Neuronal stem cell (in vitro differentiated cells): Measurements from ENCODE around the gene ADSS1.

Experiments
- DNase-seq: peaks from one replicate; pipeline ENCODE4 v3.0.0-alpha.2; 2013; ENCODE audit warnings: low spot score
- H2AFZ ChIP-seq: one replicate; pipeline ENCODE4 v1.6.1; 2013; ENCODE audit warnings: mild to moderate bottlenecking, low read length, inconsistent platforms
- H2AK5ac ChIP-seq: 2 replicates; pipeline ENCODE4 v1.6.1; 2013; ENCODE audit warnings: low read depth, mild to moderate bottlenecking, inconsistent platforms, low read length, moderate library complexity, mixed read lengths
- H2BK120ac ChIP-seq: 2 replicates; pipeline ENCODE4 v1.6.1; 2013; ENCODE audit warnings: low read depth, mild to moderate bottlenecking, inconsistent platforms, low read length, moderate library complexity, mixed read lengths
- H2BK12ac ChIP-seq: one replicate; pipeline ENCODE4 v1.6.1; 2013; ENCODE audit warnings: low read length, inconsistent platforms
- H2BK15ac ChIP-seq: 2 replicates; pipeline ENCODE4 v1.6.1; 2013; ENCODE audit warnings: mild to moderate bottlenecking, low read length, inconsistent platforms, mixed read lengths
- H2BK5ac ChIP-seq: one replicate; pipeline ENCODE4 v1.6.1; 2013; ENCODE audit warnings: inconsistent platforms, mild to moderate bottlenecking, low read length, moderate library complexity
- H3K14ac ChIP-seq: one replicate; pipeline ENCODE4 v1.6.1; 2013; ENCODE audit warnings: low read length, inconsistent platforms
- H3K18ac ChIP-seq: 2 replicates; pipeline ENCODE4 v1.6.1; 2013; ENCODE audit warnings: low read length, inconsistent platforms
- H3K23ac ChIP-seq: 2 replicates; pipeline ENCODE4 v1.6.1; 2013; ENCODE audit warnings: low read depth, mild to moderate bottlenecking, mixed read lengths, low read length, inconsistent platforms; ENCODE audit not compliant: poor library complexity
- H3K27ac ChIP-seq: replicated peaks from 3 replicates; pipeline ENCODE4 v1.5.1; 2013; ENCODE audit warnings: low read length, inconsistent platforms
- H3K27me3 ChIP-seq, 3 experiments: 2 replicates each; pipeline ENCODE4 v1.6.1; 2013; ENCODE audit warnings: low read length in 3 of 3, mild to moderate bottlenecking in 2 of 3, inconsistent platforms in 1 of 3, low read depth in 1 of 3, mixed read lengths in 1 of 3, moderate library complexity in 1 of 3; ENCODE audit not compliant: control insufficient read depth in 3 of 3, insufficient read depth in 3 of 3
- H3K36me3 ChIP-seq, 2 donors: replicated peaks in 1 of 2; 2 replicates each; pipeline ENCODE4 v1.6.1; 2013; ENCODE audit warnings: low read length in 2 of 2; ENCODE audit not compliant: control insufficient read depth in 2 of 2, insufficient read depth in 2 of 2
- H3K4ac ChIP-seq: 2 replicates; pipeline ENCODE4 v1.6.1; 2013; ENCODE audit warnings: inconsistent platforms, mild to moderate bottlenecking, low read length, moderate library complexity
- H3K4me1 ChIP-seq, 2 donors: 1 replicate in 1 of 2; 2 replicates in 1 of 2; pipeline ENCODE4 v1.6.1; 2013; ENCODE audit warnings: low read length in 2 of 2, low read depth in 1 of 2; ENCODE audit not compliant: control insufficient read depth in 2 of 2, insufficient read depth in 1 of 2
- H3K4me2 ChIP-seq: one replicate; pipeline ENCODE4 v1.6.1; 2013; ENCODE audit warnings: mild to moderate bottlenecking, low read length, inconsistent platforms; ENCODE audit not compliant: insufficient read depth, poor library complexity, severe bottlenecking
- H3K4me3 ChIP-seq, 2 donors: 2 replicates each; pipeline ENCODE4 v1.5.1; 2013; ENCODE audit warnings: low read length in 2 of 2, mild to moderate bottlenecking in 2 of 2, inconsistent platforms in 1 of 2, moderate library complexity in 1 of 2
- H3K79me1 ChIP-seq: one replicate; pipeline ENCODE4 v1.6.1; 2013; ENCODE audit warnings: low read depth, mild to moderate bottlenecking, inconsistent platforms, low read length, moderate library complexity
- H3K9ac ChIP-seq: one replicate; pipeline ENCODE4 v1.6.1; 2013; ENCODE audit warnings: mild to moderate bottlenecking, low read depth, low read length, inconsistent platforms; ENCODE audit not compliant: poor library complexity
- H3K9me3 ChIP-seq, 2 donors: replicated peaks in 1 of 2; 2 replicates each; pipeline versions ENCODE3 to v1.6.1; 2013; ENCODE audit warnings: low read length in 2 of 2, mild to moderate bottlenecking in 2 of 2, inconsistent platforms in 1 of 2, low read depth in 1 of 2, mixed read lengths in 1 of 2, moderate library complexity in 1 of 2; ENCODE audit not compliant: control insufficient read depth in 2 of 2, insufficient read depth in 1 of 2
- H4K8ac ChIP-seq: one replicate; pipeline ENCODE4 v1.6.1; 2013; ENCODE audit warnings: low read depth, mild to moderate bottlenecking, inconsistent platforms, low read length, moderate library complexity
- H4K91ac ChIP-seq: one replicate; pipeline ENCODE4 v1.6.1; 2013; ENCODE audit warnings: low read length, low read depth, mild to moderate bottlenecking, inconsistent platforms; ENCODE audit not compliant: poor library complexity
- WGBS, 2 donors: extraction: QIAGEN DNeasy Blood & Tissue Kit; methylation state at CpG; one replicate each; pipeline ENCODE4 v1.1.7; 2013; ENCODE audit warnings: missing lambda C conversion rate in 2 of 2, mixed read lengths in 1 of 2; ENCODE audit not compliant: insufficient read length in 2 of 2, insufficient replicate concordance in 1 of 2; ENCODE audit errors: extremely low coverage in 2 of 2; 5-methylcytosine and 5-hydroxymethylcytosine counted together

The ADSS1 gene

DNA sequence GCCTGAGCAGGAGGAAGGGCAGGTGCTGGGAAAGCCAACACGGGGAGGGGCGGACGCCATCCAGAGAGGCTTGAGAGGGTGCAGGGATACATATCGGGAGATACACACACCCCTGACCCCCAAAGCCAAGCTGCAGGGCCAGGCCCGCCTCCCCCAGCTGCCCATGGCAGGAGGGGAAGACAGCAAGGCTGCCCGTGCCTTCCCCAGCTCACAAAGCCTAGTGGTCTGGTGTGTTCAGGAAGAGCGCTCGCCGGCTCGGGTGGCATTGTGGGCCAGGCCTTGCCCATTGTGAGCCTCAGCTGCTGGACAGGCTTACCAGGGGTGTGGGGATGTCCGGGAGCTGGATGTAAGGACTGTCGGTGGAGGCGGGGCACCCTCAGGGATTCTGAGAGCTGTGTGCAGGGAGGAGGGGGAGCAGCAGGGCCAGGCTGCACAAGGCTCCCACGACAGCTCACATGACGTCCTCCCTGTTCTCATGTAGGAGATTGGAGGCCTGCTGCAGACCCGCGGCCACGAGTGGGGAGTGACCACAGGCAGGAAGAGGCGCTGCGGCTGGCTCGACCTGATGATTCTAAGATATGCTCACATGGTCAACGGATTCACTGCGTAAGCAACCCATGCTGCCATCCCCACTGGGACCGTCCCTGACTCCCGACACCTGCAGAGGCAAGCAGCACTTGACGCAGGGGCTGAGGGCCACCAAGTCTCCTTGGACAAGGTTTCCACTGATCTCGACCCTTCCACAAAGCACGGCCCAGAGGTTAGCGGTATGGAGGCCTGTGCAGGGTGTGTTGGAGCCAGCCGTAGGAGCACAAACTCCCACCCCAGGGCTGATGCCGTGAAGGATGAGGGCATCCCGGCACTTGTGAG is 18.8 kb downstream of the ADSS1 start:
- Histone ChIP-seq H2AK5ac (peak overlapping the region; percentile 93), H4K91ac (no peak overlapping the region), H3K4ac (no peak overlapping the region), H2BK12ac (no peak overlapping the region), H3K79me1 (peaks cover 3% of the 10 kb centered on the region), H3K27ac (peak overlapping the region; percentile 24), H2BK5ac (no peak overlapping the region), H3K36me3 (peaks cover 6 to 14% of the 10 kb centered on the region in 2 donors), H3K9ac (peak overlapping the region; percentile 67), H3K18ac (peak overlapping the region; percentile 80), H3K27me3 (no peaks in the 10 kb centered on the region), H3K4me3 (no peak overlapping the region), H2AFZ (no peak overlapping the region), H3K14ac (no peak overlapping the region), H4K8ac (peak overlapping the region; percentile 76), H3K9me3 (peaks cover 0 to 3% of the 10 kb centered on the region in 2 donors), H2BK120ac (peak overlapping the region; percentile 9), H2BK15ac (peak overlapping the region; percentile 21), H3K4me1 (peaks cover 7 to 20% of the 10 kb centered on the region in 2 donors), H3K23ac (peak overlapping the region; percentile 78), H3K4me2 (no peak overlapping the region)
- no CpG with 5 or more reads among the region's 32 CpGs for WGBS, 2 donors
- no peak for DNase-seq

- Histone ChIP-seq H3K4me1 (peaks cover 14 to 20% of the 10 kb centered on the region in 2 donors), H3K9ac (peak overlapping the region; percentile 50), H3K23ac (no peak overlapping the region), H2BK120ac (no peak overlapping the region), H3K36me3 (peaks cover 6 to 14% of the 10 kb centered on the region in 2 donors), H3K79me1 (peaks cover 3% of the 10 kb centered on the region), H3K4ac (peak overlapping the region; percentile 1), H2AFZ (no peak overlapping the region), H3K14ac (no peak overlapping the region), H3K18ac (peak overlapping the region; percentile 80), H4K8ac (no peak overlapping the region), H2AK5ac (peak overlapping the region; percentile 93), H3K4me2 (no peak overlapping the region), H2BK12ac (peak overlapping the region; percentile 33), H3K4me3 (no peak overlapping the region), H3K27ac (no peak overlapping the region), H3K27me3 (no peaks in the 10 kb centered on the region), H2BK5ac (no peak overlapping the region), H4K91ac (no peak overlapping the region), H3K9me3 (peaks cover 0 to 3% of the 10 kb centered on the region in 2 donors), H2BK15ac (no peak overlapping the region)
- DNase-seq = no peak
- no CpG with 5 or more reads among the region's 28 CpGs for WGBS, 2 donors
Observed at GRCh38 chr14:104743461-104744380, 19.7 kb downstream of the ADSS1 start.

DNA sequence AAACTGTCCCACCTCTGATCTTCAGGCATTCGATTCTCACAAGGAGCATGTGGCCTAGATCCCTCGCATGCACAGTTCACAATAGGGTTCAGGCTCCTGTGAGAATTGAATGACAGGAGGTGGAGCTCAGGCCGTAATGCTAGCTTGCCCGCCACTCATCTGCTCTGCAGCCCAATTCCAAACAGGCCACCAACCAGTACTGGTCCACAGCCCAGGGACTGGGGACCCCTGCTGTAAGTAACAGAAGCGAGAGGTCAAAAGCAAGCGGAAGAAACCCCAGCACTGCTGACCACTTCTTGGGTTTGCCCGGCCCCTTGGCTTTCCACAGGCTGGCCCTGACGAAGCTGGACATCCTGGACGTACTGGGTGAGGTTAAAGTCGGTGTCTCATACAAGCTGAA is 20.5 kb downstream of the ADSS1 start:
- no peak overlapping the region for H3K4me3 ChIP-seq
- no peak overlapping the region for H2AK5ac ChIP-seq
- H2BK12ac ChIP-seq = no peak overlapping the region
- WGBS, 2 donors = no CpG with 5 or more reads among the region's 10 CpGs
- H4K91ac ChIP-seq = no peak overlapping the region
- H3K27ac ChIP-seq = no peak overlapping the region
- peaks cover 3% of the 10 kb centered on the region for H3K79me1 ChIP-seq
- H3K14ac ChIP-seq = no peak overlapping the region
- peaks cover 14 to 20% of the 10 kb centered on the region in 2 donors for H3K4me1 ChIP-seq
- H3K4me2 ChIP-seq = no peak overlapping the region
- no peak overlapping the region for H2BK5ac ChIP-seq
- no peak overlapping the region for H3K9ac ChIP-seq
- no peak overlapping the region for H2AFZ ChIP-seq
- H3K18ac ChIP-seq = no peak overlapping the region
- no peak overlapping the region for H2BK15ac ChIP-seq
- no peak for DNase-seq
- no peak overlapping the region for H2BK120ac ChIP-seq
- H3K4ac ChIP-seq = no peak overlapping the region
- H3K36me3 ChIP-seq = peaks cover 6 to 14% of the 10 kb centered on the region in 2 donors
- H3K9me3 ChIP-seq = peaks cover 2 to 9% of the 10 kb centered on the region in 2 donors
- H3K27me3 ChIP-seq = no peaks in the 10 kb centered on the region
- H3K23ac ChIP-seq = no peak overlapping the region
- H4K8ac ChIP-seq = no peak overlapping the region
